Ovary (tissue), 9 donors: ENCODE measurements around the gene IFI6. TPM values are rescaled to one million over a fixed set of nuclear protein-coding genes. Genes with fewer than 3 reads are reported as not detected.
"Not testable (repeated sequence)": the region's sequence is repeated elsewhere in the genome, so short reads cannot be mapped to it uniquely, and the experiment has no call there.

Experiments
- DNase-seq, 5 donors: peaks; one replicate each; pipeline ENCODE4 v3.0.0-alpha.2; 2019 to 2020
- H3K27ac ChIP-seq, 2 donors: fragments of 200-600 bp; one replicate each; pipeline versions ENCODE4 v1.5.1 to v1.8.0; 2019 to 2022
- H3K27me3 ChIP-seq: fragments of 200-600 bp; one replicate; pipeline ENCODE4 v1.8.0; 2022
- H3K36me3 ChIP-seq: fragments of 200-600 bp; sonication (generic); one replicate; pipeline ENCODE4 v1.5.1; 2019
- H3K4me1 ChIP-seq: one replicate; pipeline ENCODE4 v1.8.1; 2013; ENCODE audit warnings: mild to moderate bottlenecking, moderate library complexity; ENCODE audit not compliant: insufficient read depth
- H3K4me3 ChIP-seq: fragments of 200-600 bp; sonication (generic); one replicate; pipeline ENCODE4 v1.5.1; 2017
- H3K9me3 ChIP-seq, 2 donors: fragments of 200-600 bp in 1 of 2; sonication (generic) in 1 of 2; one replicate each; pipeline versions ENCODE4 v1.5.1 to v1.8.1; 2013 to 2019; ENCODE audit warnings: mild to moderate bottlenecking in 1 of 2, moderate library complexity in 1 of 2
- EP300 ChIP-seq: sonication (generic); formaldehyde crosslinking; IDR thresholded peaks from one replicate; pipeline ENCODE4 v1.6.1; 2017; ENCODE audit warnings: antibody characterized with exemption
- POLR2A ChIP-seq: fragments of 450-650 bp; IDR thresholded peaks from one replicate; pipeline ENCODE4 v1.6.1; 2017; ENCODE audit warnings: antibody characterized with exemption, mild to moderate bottlenecking, moderate library complexity
- WGBS, 3 donors: extraction: QIAGEN DNeasy Blood & Tissue Kit in 1 of 3; methylation state at CpG; one replicate each; pipeline versions ENCODE4 v1.1.5 to v1.1.7; 2013 to 2017; 5-methylcytosine and 5-hydroxymethylcytosine counted together
- intact Hi-C, 4 donors: fragments of 100-400 bp; cut with DNase I; formaldehyde crosslinking; loops; one replicate each; pipeline versions ENCODE4 v1.11.0 to v1.15.1; 2022 to 2023
- polyA plus RNA-seq, 2 donors: library from polyadenylated mRNA; stranded (reverse); fragments of 200-250 nt in 1 of 2; fragments of 350-450 nt in 1 of 2; fragmentation: Illumina TruSeq in 1 of 2; extraction: RNeasy Lipid Tissue Mini Kit (QIAGEN cat#74804) in 1 of 2; gene quantifications; one replicate each; pipeline ENCODE4 v1.2.3, GENCODE V29; 2013 to 2014
- total RNA-seq, 7 donors: library from RNA; depleted of rRNA in 2 of 7; stranded (reverse); fragments of >200 nt in 2 of 7; fragmentation: NEBNext Ultra II Directional in 3 of 7; extraction: Animal tissue kit (Norgen Biotek cat#: 25700) in 3 of 7; gene quantifications; one replicate each; pipeline versions ENCODE4 v1.1.0 to v1.2.4, GENCODE V29; 2016 to 2023
- TF ChIP-seq, protein P1 (sequence below), 3 donors: fragments of 450-650 bp in 2 of 3; fragments of 200-600 bp in 1 of 3; IDR thresholded peaks; one replicate each; pipeline versions ENCODE4 v1.5.1 to v1.8.0; 2016 to 2022; ENCODE audit warnings: antibody characterized with exemption in 3 of 3, mild to moderate bottlenecking in 1 of 3
- donor health status: DM: no; HTN: no; CAD: no; lungs with moderate emphysema.
- donor health status: DM: no; HTN: no; CAD: no.
- donor health status: Bipolar disorder and iron deficiency.
- donor health status: DM: yes; HTN: yes; CAD: no.
- donor health status: DM: no; HTN: no; CAD: no.
- donor health status: DM: yes; HTN: yes; CAD: no.

Gene IFI6
- total and polyA plus RNA-seq, 9 donors: 30.3 to 274 (median 61.2) TPM

- no peaks in the 10 kb centered on the region for H3K4me1 ChIP-seq
- 90 to 100% (median 93%) methylated on average over 4 of the region's 4 CpGs for WGBS, 3 donors
- H3K4me3 ChIP-seq: no peak overlapping the region
- intact Hi-C loops: no loop called here
- no peak overlapping the region for H3K27ac ChIP-seq
- no peak for TF ChIP-seq EP300
- TF ChIP-seq, protein P1, sequence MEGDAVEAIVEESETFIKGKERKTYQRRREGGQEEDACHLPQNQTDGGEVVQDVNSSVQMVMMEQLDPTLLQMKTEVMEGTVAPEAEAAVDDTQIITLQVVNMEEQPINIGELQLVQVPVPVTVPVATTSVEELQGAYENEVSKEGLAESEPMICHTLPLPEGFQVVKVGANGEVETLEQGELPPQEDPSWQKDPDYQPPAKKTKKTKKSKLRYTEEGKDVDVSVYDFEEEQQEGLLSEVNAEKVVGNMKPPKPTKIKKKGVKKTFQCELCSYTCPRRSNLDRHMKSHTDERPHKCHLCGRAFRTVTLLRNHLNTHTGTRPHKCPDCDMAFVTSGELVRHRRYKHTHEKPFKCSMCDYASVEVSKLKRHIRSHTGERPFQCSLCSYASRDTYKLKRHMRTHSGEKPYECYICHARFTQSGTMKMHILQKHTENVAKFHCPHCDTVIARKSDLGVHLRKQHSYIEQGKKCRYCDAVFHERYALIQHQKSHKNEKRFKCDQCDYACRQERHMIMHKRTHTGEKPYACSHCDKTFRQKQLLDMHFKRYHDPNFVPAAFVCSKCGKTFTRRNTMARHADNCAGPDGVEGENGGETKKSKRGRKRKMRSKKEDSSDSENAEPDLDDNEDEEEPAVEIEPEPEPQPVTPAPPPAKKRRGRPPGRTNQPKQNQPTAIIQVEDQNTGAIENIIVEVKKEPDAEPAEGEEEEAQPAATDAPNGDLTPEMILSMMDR (IDR thresholded peaks at IDR 0.05): no peak
- TF ChIP-seq POLR2A: no peak
- no peaks in the 10 kb centered on the region for H3K9me3 ChIP-seq
- H3K27me3 ChIP-seq: no peaks in the 10 kb centered on the region
- no peak for DNase-seq
- no peaks in the 10 kb centered on the region for H3K36me3 ChIP-seq
Observed at GRCh38 chr1:27645071-27645415, 26.9 kb downstream of the IFI6 start.

GRCh38 chr1:27644369-27645070 is 27.5 kb downstream of the IFI6 start:
- 68 to 87% (median 83%) methylated on average over 5 of the region's 5 CpGs for WGBS, 3 donors
- no peaks in the 10 kb centered on the region for H3K27me3 ChIP-seq
- intact Hi-C loops: no loop called here

GRCh38 chr1:27643600-27644368 is 28.2 kb downstream of the IFI6 start:
- no peak overlapping the region for H3K27ac ChIP-seq
- no peaks in the 10 kb centered on the region for H3K4me1 ChIP-seq
- no peaks in the 10 kb centered on the region for H3K27me3 ChIP-seq
- 40 to 45% (median 44%) methylated on average over 13 of the region's 13 CpGs for WGBS, 3 donors
- no peaks in the 10 kb centered on the region for H3K36me3 ChIP-seq
- no peak for DNase-seq
- intact Hi-C loops: no loop called here
- H3K4me3 ChIP-seq: no peak overlapping the region
- TF ChIP-seq, protein P1 (IDR thresholded peaks at IDR 0.05): peak in 2 of 3 donors; percentile 15 to 36
- no peak for TF ChIP-seq POLR2A
- H3K9me3 ChIP-seq: no peaks in the 10 kb centered on the region

More at GRCh38 chr1:27644369-27645070, 27.5 kb downstream of the IFI6 start:
- no peaks in the 10 kb centered on the region for H3K36me3 ChIP-seq
- no peaks in the 10 kb centered on the region for H3K4me1 ChIP-seq
- TF ChIP-seq POLR2A (no peak), EP300 (no peak)
- TF ChIP-seq, protein P1 (IDR thresholded peaks at IDR 0.05): no peak
- no peak for DNase-seq
- no peak overlapping the region for H3K4me3 ChIP-seq
- H3K27ac ChIP-seq: no peak overlapping the region
- H3K9me3 ChIP-seq: no peaks in the 10 kb centered on the region

GRCh38 chr1:27640514-27640913 is 31.5 kb downstream of the IFI6 start:
- H3K36me3 ChIP-seq, DNase-seq, H3K27me3 ChIP-seq, H3K4me1 ChIP-seq, H3K9me3 ChIP-seq, H3K27ac ChIP-seq, H3K4me3 ChIP-seq, intact Hi-C loops: not testable (repeated sequence)
- WGBS, 3 donors: 88 to 92% (median 89%) methylated on average over 9 of the region's 9 CpGs

DNA sequence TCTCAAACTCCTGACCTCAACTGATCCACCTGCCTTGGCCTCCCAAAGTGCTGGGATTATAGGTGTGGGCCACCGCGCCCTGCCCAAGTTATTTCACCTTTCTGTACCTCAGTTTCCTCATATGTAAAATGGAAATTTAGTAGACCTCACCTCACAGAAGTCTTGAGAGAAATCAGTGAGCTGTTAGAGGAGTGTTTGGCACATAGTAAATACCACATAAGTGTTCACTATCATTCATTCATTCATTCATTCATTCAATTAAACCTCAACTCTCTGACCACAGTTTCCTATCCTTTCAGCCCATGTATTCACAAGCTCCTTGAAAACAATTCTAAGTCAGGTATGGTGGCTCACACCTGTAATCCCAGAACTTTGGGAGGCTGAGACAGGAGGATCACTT is 33.2 kb downstream of the IFI6 start:
- H3K4me1 ChIP-seq: no peaks in the 10 kb centered on the region
- H3K27ac ChIP-seq: no peak overlapping the region
- H3K36me3 ChIP-seq: no peaks in the 10 kb centered on the region
- WGBS, 3 donors: 97 to 98% (median 97%) methylated on average over 2 of the region's 2 CpGs
- no peaks in the 10 kb centered on the region for H3K9me3 ChIP-seq
- intact Hi-C loops: no loop called here
- TF ChIP-seq POLR2A: no peak
- no peak for TF ChIP-seq EP300
- no peaks in the 10 kb centered on the region for H3K27me3 ChIP-seq
- H3K4me3 ChIP-seq: no peak overlapping the region
- no peak for DNase-seq
